ENCODE data around the gene WBP1L. TPM values are rescaled to one million over a fixed set of nuclear protein-coding genes. Genes with fewer than 3 reads are reported as not detected.

WBP1L gene
- total RNA-seq, 1 experiment from 2014 or later = 23.8 TPM

DNA sequence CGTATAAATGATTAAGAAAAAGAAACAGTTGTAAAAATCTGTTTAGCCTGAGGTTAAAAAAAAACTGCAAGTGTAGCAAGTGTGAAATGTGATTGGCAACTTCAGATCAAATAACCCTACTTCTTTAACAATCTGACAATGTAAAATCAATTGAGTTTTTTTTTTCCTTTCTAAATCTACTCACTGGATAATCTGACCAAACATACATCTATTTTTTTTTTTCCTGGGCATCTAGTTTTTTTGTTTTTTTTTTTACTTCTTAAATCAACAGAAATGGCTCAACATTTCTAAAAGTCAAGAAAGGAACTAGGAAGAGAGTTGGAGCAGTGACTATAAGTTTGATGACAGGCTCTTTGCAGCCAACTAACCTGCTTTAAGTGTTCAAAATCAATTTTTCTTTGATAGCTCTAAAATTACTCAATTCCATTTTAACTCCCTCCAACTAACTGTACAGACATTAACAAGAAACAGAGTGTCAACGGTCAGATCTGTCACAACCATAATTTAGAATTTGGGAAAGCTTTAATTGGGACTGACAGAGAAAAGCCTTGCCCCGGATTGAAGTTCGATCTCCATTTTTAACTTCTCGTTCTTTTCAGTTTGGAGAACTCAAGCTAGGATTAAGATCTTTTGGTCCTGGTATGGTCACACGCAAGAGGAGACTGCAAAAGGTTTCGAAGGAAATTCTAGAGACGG is 30.8 kb upstream of the WBP1L start:
- Histone ChIP-seq H2AFZ (ENCODE audit: low read length) (peak overlapping the region; percentile 94), H3K4me1 (ENCODE audit: insufficient read depth, low read length) (peaks cover 18% of the 10 kb centered on the region), H3K36me3 (ENCODE audit: low read depth, low read length) (no peaks in the 10 kb centered on the region), H3K79me2 (ENCODE audit: low read length) (peaks cover 19% of the 10 kb centered on the region; the same call in 1 of the 2 replicates), H3F3A (ENCODE audit: low read length, unreplicated experiment) (no peaks in the 10 kb centered on the region), H3K9me2 (replicated peaks; ENCODE audit: low read length) (no peaks in the 10 kb centered on the region), H3K9ac (ENCODE audit: low read length) (peak overlapping the region; percentile 47), H3K27me3 (ENCODE audit: low read length) (no peaks in the 10 kb centered on the region), H4K20me1 (ENCODE audit: low read length) (no peaks in the 10 kb centered on the region), H3K9me3 (ENCODE audit: low read length) (no peaks in the 10 kb centered on the region), H3K4me3 (ENCODE audit: low read length) (peak overlapping the region; percentile 79), H3K27ac (ENCODE audit: low read length) (no peak overlapping the region), H3K4me2 (ENCODE audit: low read length) (peak overlapping the region; percentile 97)
- no peak for TF ChIP-seq EZH2 (IDR thresholded peaks at IDR 0.05; ENCODE audit: low read length, unreplicated experiment)
- TF ChIP-seq, protein P1, sequence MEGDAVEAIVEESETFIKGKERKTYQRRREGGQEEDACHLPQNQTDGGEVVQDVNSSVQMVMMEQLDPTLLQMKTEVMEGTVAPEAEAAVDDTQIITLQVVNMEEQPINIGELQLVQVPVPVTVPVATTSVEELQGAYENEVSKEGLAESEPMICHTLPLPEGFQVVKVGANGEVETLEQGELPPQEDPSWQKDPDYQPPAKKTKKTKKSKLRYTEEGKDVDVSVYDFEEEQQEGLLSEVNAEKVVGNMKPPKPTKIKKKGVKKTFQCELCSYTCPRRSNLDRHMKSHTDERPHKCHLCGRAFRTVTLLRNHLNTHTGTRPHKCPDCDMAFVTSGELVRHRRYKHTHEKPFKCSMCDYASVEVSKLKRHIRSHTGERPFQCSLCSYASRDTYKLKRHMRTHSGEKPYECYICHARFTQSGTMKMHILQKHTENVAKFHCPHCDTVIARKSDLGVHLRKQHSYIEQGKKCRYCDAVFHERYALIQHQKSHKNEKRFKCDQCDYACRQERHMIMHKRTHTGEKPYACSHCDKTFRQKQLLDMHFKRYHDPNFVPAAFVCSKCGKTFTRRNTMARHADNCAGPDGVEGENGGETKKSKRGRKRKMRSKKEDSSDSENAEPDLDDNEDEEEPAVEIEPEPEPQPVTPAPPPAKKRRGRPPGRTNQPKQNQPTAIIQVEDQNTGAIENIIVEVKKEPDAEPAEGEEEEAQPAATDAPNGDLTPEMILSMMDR (conservative IDR thresholded peaks at IDR 0.05; ENCODE audit: low read depth, low read length) = no peak
- no peak for TF ChIP-seq EZH2phosphoT487 (IDR thresholded peaks at IDR 0.05; ENCODE audit: borderline replicate concordance, low read length)
- no TSS peak for BruUV-seq (replicated peaks)
- ATAC-seq (no peak), DNase-seq (no peak)
- POLR2A ChIA-PET (ENCODE audit: unreplicated experiment) = interaction anchor here (0.6 kb wide), 1 partner anchor 37 kb away, joined by 3 read pairs; no protein-coding TSS in a partner anchor
- intact Hi-C loops (cut with micrococcal nuclease) = loop anchor here (5.0 kb wide), 2 partner anchors 36 to 211 kb away; partner anchors contain the start of genes ACTR1A and SUFU
- CTCF ChIA-PET = no interaction called here

DNA sequence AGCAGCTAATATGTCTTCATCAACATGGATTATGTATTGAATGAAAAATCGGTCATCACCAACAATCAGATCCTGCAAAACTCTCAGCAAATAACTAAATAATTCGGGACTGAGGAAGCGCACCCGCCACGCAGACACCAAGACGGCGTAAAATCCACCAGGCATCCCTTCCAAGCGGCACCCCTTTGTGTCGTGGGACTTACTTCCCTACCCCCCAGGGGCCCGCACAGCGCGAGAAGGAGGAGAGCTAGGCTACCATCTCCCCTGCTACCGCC is 30.3 kb upstream of the WBP1L start:
- no peaks in the 10 kb centered on the region for H3K9me3 ChIP-seq (ENCODE audit: low read length)
- POLR2A ChIA-PET (ENCODE audit: unreplicated experiment) = no interaction called here
- H4K20me1 ChIP-seq (ENCODE audit: low read length) = no peaks in the 10 kb centered on the region
- H3F3A ChIP-seq (ENCODE audit: low read length, unreplicated experiment) = no peaks in the 10 kb centered on the region
- H3K4me1 ChIP-seq (ENCODE audit: insufficient read depth, low read length) = peaks cover 18% of the 10 kb centered on the region
- H3K27me3 ChIP-seq (ENCODE audit: low read length) = no peaks in the 10 kb centered on the region
- H3K27ac ChIP-seq (ENCODE audit: low read length) = no peak overlapping the region
- no peaks in the 10 kb centered on the region for H3K36me3 ChIP-seq (ENCODE audit: low read depth, low read length)
- peaks cover 19% of the 10 kb centered on the region; the same call in 1 of the 2 replicates for H3K79me2 ChIP-seq (ENCODE audit: low read length)
- peak overlapping the region; percentile 94 for H2AFZ ChIP-seq (ENCODE audit: low read length)
- intact Hi-C loops (cut with micrococcal nuclease) = loop anchor here (5.0 kb wide), 2 partner anchors 36 to 211 kb away; partner anchors contain the start of genes ACTR1A and SUFU
- ATAC-seq = peak; percentile 48
- TSS peak; percentile 40 for BruUV-seq (replicated peaks)
- TF ChIP-seq, protein P1 (conservative IDR thresholded peaks at IDR 0.05; ENCODE audit: low read depth, low read length) = no peak
- no peak for TF ChIP-seq EZH2phosphoT487 (IDR thresholded peaks at IDR 0.05; ENCODE audit: borderline replicate concordance, low read length)
- TF ChIP-seq EZH2 (IDR thresholded peaks at IDR 0.05; ENCODE audit: low read length, unreplicated experiment) = no peak
- peak overlapping the region; percentile 79 for H3K4me3 ChIP-seq (ENCODE audit: low read length)
- CTCF ChIA-PET = no interaction called here
- H3K9me2 ChIP-seq (replicated peaks; ENCODE audit: low read length) = no peaks in the 10 kb centered on the region
- peak overlapping the region; percentile 97 for H3K4me2 ChIP-seq (ENCODE audit: low read length)
- DNase-seq = no peak
- peak overlapping the region; percentile 47 for H3K9ac ChIP-seq (ENCODE audit: low read length)

All from PC-3 (cell line).